ENCODE data around the gene CAGE1. TPM values are rescaled to one million over a fixed set of nuclear protein-coding genes. Genes with fewer than 3 reads are reported as not detected.
A peak's percentile ranks its signal among the peaks of the same experiment; 100 is the strongest.

The CAGE1 gene
- total RNA-seq, 2 donors from 2014 or later: 0.09 to 1.2 TPM

GRCh38 chr6:7426447-7427169 lies 37.1 kb upstream of the CAGE1 start:
- H3K4me1 ChIP-seq (replicated peaks): no peaks in the 10 kb centered on the region
- H3K27ac ChIP-seq: no peak overlapping the region
- 87% methylated on average over 16 of the region's 16 CpGs for WGBS
- no peak for DNase-seq (ENCODE audit: low spot score)
- intact Hi-C loops (cut with DNase I): no loop called here
- no peaks in the 10 kb centered on the region for H3K27me3 ChIP-seq (replicated peaks; ENCODE audit: insufficient read depth)
- no peak overlapping the region for H3K4me3 ChIP-seq
- TF ChIP-seq POLR2A (IDR thresholded peaks at IDR 0.05) (no peak), CTCF (IDR thresholded peaks at IDR 0.05) (no peak), POLR2AphosphoS5 (IDR thresholded peaks at IDR 0.05) (no peak)
- no peaks in the 10 kb centered on the region for H3K36me3 ChIP-seq
- H3K9me3 ChIP-seq: no peaks in the 10 kb centered on the region

- no peaks in the 10 kb centered on the region for H3K9me3 ChIP-seq
- no peaks in the 10 kb centered on the region for H3K36me3 ChIP-seq
- H3K4me3 ChIP-seq: no peak overlapping the region
- H3K27me3 ChIP-seq (replicated peaks; ENCODE audit: insufficient read depth): no peaks in the 10 kb centered on the region
- no peak overlapping the region for H3K27ac ChIP-seq
- WGBS: 98% methylated on average over 29 of the region's 39 CpGs
- H3K4me1 ChIP-seq (replicated peaks): no peaks in the 10 kb centered on the region
- DNase-seq (ENCODE audit: low spot score): no peak
- no peak for TF ChIP-seq CTCF (IDR thresholded peaks at IDR 0.05)
- TF ChIP-seq POLR2AphosphoS5 (IDR thresholded peaks at IDR 0.05): no peak
- TF ChIP-seq POLR2A (IDR thresholded peaks at IDR 0.05): no peak
- intact Hi-C loops (cut with DNase I): no loop called here
These were observed 36.3 kb upstream of the CAGE1 start for GRCh38 chr6:7425808-7426190.

- TF ChIP-seq CTCF (IDR thresholded peaks at IDR 0.05): peak; percentile 15 to 68 (median 48)
- TF ChIP-seq POLR2A (IDR thresholded peaks at IDR 0.05): no peak
- peak; percentile 11 for TF ChIP-seq POLR2AphosphoS5 (IDR thresholded peaks at IDR 0.05)
- Histone ChIP-seq H3K4me3 (no peak overlapping the region), H3K36me3 (no peaks in the 10 kb centered on the region), H3K9me3 (no peaks in the 10 kb centered on the region), H3K27ac (no peak overlapping the region), H3K27me3 (replicated peaks; ENCODE audit: insufficient read depth) (no peaks in the 10 kb centered on the region), H3K4me1 (replicated peaks) (no peaks in the 10 kb centered on the region)
- intact Hi-C loops (cut with DNase I): no loop called here
- WGBS: 85% methylated on average over 22 of the region's 25 CpGs
- peak; percentile 38 for DNase-seq (ENCODE audit: low spot score)
These were observed 35.6 kb upstream of the CAGE1 start for GRCh38 chr6:7424967-7425807.

- no peaks in the 10 kb centered on the region for H3K9me3 ChIP-seq
- WGBS: 86% methylated on average over 5 of the region's 5 CpGs
- H3K27ac ChIP-seq: no peak overlapping the region
- H3K4me3 ChIP-seq: no peak overlapping the region
- no peak for TF ChIP-seq CTCF (IDR thresholded peaks at IDR 0.05)
- no peak for TF ChIP-seq POLR2AphosphoS5 (IDR thresholded peaks at IDR 0.05)
- TF ChIP-seq POLR2A (IDR thresholded peaks at IDR 0.05): no peak
- H3K36me3 ChIP-seq: no peaks in the 10 kb centered on the region
- H3K4me1 ChIP-seq (replicated peaks): no peaks in the 10 kb centered on the region
- intact Hi-C loops (cut with DNase I): no loop called here
- H3K27me3 ChIP-seq (replicated peaks; ENCODE audit: insufficient read depth): no peaks in the 10 kb centered on the region
- no peak for DNase-seq (ENCODE audit: low spot score)
These were observed 34.5 kb upstream of the CAGE1 start for GRCh38 chr6:7424058-7424457.
